Mesodermal cell (in vitro differentiated cells): ENCODE results near the gene ZNF765. TPM values are rescaled to one million over a fixed set of nuclear protein-coding genes. Genes with fewer than 3 reads are reported as not detected.
"Not testable (repeated sequence)": the region's sequence is repeated elsewhere in the genome, so short reads cannot be mapped to it uniquely, and the experiment has no call there.

ENCODE experiments used
- H3K27ac ChIP-seq: 2 replicates; pipeline ENCODE4 v1.7.0; 2013; ENCODE audit warnings: mild to moderate bottlenecking, low read depth, low read length, moderate library complexity; ENCODE audit not compliant: severe bottlenecking
- H3K36me3 ChIP-seq: 2 replicates; pipeline ENCODE4 v1.7.1; 2013; ENCODE audit warnings: mild to moderate bottlenecking, low read length, moderate library complexity; ENCODE audit not compliant: control insufficient read depth, insufficient read depth
- H3K4me1 ChIP-seq: one replicate; pipeline ENCODE4 v1.7.1; 2013; ENCODE audit warnings: mild to moderate bottlenecking, low read length; ENCODE audit not compliant: insufficient read depth, control insufficient read depth, poor library complexity, severe bottlenecking
- H3K4me3 ChIP-seq: 2 replicates; pipeline ENCODE4 v1.7.0; 2013; ENCODE audit warnings: low read length, control low read depth, mild to moderate bottlenecking; ENCODE audit not compliant: insufficient read depth, poor library complexity, severe bottlenecking; ENCODE audit errors: extremely low read depth
- H3K9me3 ChIP-seq: 2 replicates; pipeline ENCODE4 v1.7.1; 2013; ENCODE audit warnings: mild to moderate bottlenecking, low read length, moderate library complexity; ENCODE audit not compliant: control insufficient read depth
- WGBS, 2 experiments: methylation state at CpG; one replicate each; pipeline ENCODE4 v1.1.5; 2013; ENCODE audit warnings: missing lambda C conversion rate in 2 of 2; ENCODE audit not compliant: insufficient coverage in 2 of 2; 5-methylcytosine and 5-hydroxymethylcytosine counted together
- polyA plus RNA-seq, 2 experiments: library from polyadenylated mRNA; stranded (reverse); fragments of 50-300 nt; gene quantifications; one replicate each; pipeline ENCODE4 v1.2.3, GENCODE V29; 2013

ZNF765 gene
- polyA plus RNA-seq (2013, experiment 1 of 2) = 9.6 TPM
- polyA plus RNA-seq (2013, experiment 2 of 2) = 9.1 TPM

DNA sequence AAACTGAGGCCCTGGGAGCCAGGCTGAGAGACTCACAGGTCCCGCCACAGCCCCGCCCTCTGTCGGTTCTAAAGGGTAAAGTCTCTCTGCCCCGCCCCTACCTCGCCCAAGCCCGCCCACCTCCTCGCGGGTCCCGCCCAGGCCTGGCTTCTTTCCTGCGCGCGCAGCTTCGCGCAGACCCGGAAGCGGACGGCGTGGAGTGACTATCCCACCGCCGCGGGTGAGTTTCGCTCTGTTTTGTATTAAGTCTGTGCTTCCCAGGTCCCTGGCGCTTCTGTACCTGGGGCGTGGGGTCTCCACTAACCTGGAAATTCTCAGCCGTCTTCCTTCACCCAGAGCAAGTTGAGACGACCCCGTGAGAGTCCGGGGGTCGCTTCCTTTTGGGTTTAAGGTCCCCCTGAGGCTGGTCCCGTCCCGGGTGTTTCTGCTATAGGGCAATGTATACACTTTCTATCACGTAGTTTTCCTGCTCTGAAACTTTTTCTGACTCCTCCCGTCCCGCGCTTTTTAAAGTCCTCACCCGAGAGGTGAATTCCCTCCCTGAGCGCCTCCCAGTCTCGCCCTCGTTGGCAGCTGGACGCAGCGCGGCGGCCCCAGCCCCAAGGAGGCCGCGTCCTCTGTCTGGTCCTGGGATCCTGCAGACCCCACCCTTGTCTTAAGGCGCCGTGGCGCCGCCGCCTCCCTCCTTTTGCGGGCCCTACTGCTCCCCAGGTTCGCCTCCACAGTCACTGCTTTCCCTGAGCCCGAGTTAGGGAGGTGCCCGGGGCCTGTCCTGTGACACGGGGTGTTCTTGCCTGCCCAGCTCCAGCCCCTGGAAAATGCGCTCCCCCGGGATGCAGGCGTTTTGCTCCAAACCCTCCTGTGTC lies at the start of gene ZNF765:
ZNF765 (plus strand) TSS at position 176 of the 866 bp plus-strand sequence. CDS start 2,867 bp downstream, outside the sequence.
- Histone ChIP-seq H3K27ac (peak within 1 kb of the TSS; percentile 96), H3K4me1 (peaks cover 8% of the 10 kb centered on the region), H3K4me3 (peak within 1 kb of the TSS; percentile 77), H3K36me3 (peaks cover 26% of the 10 kb centered on the region), H3K9me3 (peaks cover 6% of the 10 kb centered on the region)
- 0% methylated on average over 35 to 48 of the region's 58 CpGs for WGBS, 2 experiments

DNA sequence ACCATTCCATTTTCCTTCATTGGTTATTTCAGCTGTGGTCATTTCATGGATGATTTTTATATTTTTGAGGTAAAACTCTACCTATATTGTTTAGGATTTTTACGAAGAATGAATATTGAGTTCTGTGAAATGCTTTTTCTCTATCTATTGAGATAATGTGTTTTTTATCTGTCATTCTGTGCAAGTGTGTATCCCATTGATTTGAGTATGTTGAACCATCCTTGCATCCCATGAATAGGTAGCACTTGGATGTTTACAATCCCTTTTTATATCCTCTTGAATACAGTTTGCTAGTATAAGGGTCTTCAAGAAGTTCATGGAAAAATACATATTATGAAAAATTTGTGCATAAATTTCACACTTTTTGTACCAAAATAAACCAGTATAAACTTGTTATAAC lies 39.2 kb upstream of the ZNF765 start:
- H3K27ac ChIP-seq = no peak overlapping the region
- no CpG with 5 or more reads among the region's 1 CpG for WGBS, 2 experiments
- peaks cover 60% of the 10 kb centered on the region for H3K9me3 ChIP-seq
- no peak overlapping the region for H3K4me3 ChIP-seq
- no peaks in the 10 kb centered on the region for H3K4me1 ChIP-seq
- peaks cover 42% of the 10 kb centered on the region for H3K36me3 ChIP-seq

DNA sequence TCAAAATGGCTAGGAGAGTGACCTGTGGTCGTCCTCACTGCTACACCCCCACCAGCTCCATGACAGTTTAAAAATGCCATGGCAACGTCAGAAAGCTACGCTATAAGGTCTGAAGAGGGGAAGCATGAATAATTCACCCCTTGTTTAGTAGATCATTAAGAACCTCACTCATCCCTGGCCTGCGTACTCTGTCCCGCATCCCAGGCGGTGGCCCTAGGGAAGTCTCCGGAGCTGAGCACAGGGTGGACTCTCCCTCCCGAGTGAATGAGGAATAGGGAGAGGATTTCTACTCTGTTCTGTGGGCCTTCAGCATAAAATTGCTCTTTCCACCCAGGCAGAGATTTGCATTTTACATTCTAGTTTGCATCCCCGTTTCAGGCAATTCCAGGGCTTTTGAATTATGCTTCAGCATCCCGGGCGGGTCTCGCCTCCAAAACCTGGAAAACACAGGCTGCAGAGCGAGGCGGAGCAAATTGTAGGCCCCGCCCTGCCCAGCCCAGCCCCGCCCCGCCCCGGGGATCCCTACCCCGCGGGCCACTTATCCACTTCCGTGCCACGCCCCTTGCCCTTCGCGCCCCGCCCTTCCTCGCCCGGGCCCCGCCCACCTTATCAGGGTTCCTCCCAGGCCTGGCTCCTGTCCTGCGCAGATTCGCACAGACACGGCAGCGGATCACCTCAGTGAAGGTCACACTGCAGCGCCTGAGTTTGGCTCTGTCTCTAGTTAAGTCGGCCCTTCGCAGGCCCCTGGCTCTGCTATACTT lies 36.9 kb upstream of the ZNF765 start:
- H3K9me3 ChIP-seq = peaks cover 40% of the 10 kb centered on the region
- no peak overlapping the region for H3K27ac ChIP-seq
- no peaks in the 10 kb centered on the region for H3K4me1 ChIP-seq
- no peak overlapping the region for H3K4me3 ChIP-seq
- 92 to 96% methylated on average over 19 to 25 of the region's 35 CpGs for WGBS, 2 experiments
- peaks cover 19% of the 10 kb centered on the region for H3K36me3 ChIP-seq

DNA sequence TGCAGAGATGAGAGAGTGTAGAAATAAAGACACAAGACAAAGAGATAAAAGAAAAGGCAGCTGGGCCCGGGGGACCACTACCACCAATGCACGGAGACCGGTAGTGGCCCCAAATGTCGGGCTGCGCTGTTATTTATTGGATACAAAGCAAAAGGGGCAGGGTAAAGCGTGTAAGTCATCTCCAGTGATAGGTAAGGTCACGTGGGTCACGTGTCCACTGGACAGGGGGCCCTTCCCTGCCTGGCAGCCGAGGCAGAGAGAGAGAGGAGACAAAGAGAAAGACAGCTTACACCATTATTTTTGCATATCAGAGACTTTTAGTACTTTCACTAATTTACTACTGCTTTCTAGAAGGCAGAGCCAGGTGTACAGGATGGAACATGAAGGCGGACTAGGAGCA lies 34.9 kb upstream of the ZNF765 start:
- not testable (repeated sequence) for H3K4me1 ChIP-seq, H3K36me3 ChIP-seq, H3K27ac ChIP-seq, H3K4me3 ChIP-seq
- peaks cover 20% of the 10 kb centered on the region for H3K9me3 ChIP-seq
- WGBS, 2 experiments = 92% methylated on average over 5 of the region's 10 CpGs; no CpG with 5 or more reads in 1 of the 2 experiments

DNA sequence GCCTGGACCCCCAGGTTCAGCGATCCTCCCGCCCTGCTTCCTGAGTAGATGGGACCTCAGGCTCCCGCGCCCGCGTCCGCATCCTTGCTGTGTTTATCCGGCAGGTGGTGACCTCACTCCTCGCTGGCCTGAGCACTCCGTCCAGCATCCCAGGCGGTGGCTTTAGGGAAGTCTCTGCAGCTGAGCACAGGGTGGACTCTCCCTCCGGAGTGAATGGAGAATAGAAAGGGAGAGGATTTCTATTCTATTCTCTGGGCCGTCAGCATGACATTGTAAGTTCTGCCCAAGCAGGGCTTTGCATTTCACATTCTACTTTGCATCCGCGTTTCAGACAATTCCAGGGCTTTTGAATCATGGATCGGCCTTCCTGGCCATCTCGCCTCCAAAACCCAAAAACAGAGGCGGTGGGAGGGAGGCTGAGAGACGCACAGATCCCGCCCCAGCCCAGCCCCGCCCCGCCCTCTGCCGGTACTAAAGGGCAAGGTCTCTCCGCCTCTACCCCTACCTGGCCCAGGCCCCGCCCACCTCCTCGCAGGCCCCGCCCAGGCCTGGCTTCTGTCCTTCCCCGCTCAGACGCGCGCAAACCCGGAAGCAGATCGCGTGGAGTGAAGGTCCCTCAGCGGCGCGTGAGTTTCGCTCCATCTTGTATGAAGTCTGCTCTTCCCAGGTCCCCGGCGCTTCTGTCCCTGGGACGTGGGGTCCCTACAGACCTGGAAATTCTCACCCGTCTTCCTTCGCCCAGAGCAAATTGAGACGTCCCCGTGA lies 29.6 kb upstream of the ZNF765 start, which contains the start of gene ZNF525:
ZNF525 (plus strand) TSS at position 572 of the 765 bp plus-strand sequence. CDS start 6,577 bp downstream, outside the sequence.
- Histone ChIP-seq H3K27ac (no peak within 1 kb of the TSS), H3K9me3 (no peaks in the 10 kb centered on the region), H3K4me3 (peak within 1 kb of the TSS; percentile 75), H3K4me1 (peaks cover 4% of the 10 kb centered on the region), H3K36me3 (no peaks in the 10 kb centered on the region)
- 2 to 3% methylated on average over 33 to 34 of the region's 45 CpGs for WGBS, 2 experiments

DNA sequence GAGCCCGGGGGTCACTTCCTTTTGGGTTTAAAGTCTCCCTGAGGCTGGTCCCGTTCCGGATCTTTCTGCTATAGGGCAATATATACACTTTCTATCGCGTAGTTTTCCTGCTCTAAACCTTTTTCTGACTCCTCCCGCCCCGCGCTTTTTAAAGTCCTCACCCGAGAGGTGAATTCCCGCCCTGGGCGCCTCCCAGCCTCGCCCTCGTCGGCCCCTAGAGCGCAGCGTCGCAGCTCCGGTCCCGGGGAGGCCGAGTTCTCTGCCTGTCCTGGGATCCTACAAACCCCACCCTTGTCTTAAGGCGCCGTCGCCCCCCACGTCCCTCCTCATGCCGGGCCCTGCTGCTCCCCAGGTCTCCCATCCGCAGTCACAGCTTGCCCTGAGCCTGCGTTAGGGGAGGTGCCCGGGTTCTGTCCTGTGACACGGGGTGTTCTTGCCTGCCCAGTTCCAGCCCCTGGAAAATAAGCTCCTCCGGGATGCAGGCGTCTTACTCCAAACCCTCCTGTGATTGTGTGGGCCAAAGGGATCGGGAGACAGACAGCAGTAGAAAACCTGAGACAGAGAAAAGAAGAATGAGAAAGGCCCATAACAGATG lies 29.0 kb upstream of the ZNF765 start:
- Histone ChIP-seq H3K4me1 (peaks cover 4% of the 10 kb centered on the region), H3K9me3 (no peaks in the 10 kb centered on the region), H3K27ac (no peak overlapping the region), H3K4me3 (peak overlapping the region; percentile 75), H3K36me3 (no peaks in the 10 kb centered on the region)
- 0% methylated on average over 20 to 26 of the region's 32 CpGs for WGBS, 2 experiments

DNA sequence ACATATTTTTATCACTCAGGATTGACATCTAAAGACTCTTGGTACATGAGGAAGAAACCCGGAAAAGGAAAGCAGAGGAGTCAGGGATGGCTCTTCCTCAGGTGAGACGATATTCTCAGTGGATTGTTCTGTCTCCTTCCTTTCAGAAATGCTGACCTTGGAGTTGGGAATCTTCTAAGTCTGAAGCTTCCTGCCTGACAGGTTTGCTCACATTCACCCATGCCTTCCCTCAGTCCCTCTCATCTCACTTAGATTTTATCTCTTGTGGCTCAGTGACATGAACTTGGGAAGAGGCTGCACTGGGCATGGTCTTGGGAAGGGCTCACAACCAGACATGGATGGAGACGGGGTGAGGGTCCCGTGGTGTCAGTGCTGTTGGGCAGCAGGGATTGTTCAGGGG lies 22.8 kb upstream of the ZNF765 start:
- Histone ChIP-seq H3K9me3 (peaks cover 4% of the 10 kb centered on the region), H3K27ac (no peak overlapping the region), H3K4me1 (peaks cover 1% of the 10 kb centered on the region), H3K36me3 (peaks cover 37% of the 10 kb centered on the region), H3K4me3 (no peak overlapping the region)
- WGBS, 2 experiments = 80 to 92% methylated on average over 4 of the region's 4 CpGs

DNA sequence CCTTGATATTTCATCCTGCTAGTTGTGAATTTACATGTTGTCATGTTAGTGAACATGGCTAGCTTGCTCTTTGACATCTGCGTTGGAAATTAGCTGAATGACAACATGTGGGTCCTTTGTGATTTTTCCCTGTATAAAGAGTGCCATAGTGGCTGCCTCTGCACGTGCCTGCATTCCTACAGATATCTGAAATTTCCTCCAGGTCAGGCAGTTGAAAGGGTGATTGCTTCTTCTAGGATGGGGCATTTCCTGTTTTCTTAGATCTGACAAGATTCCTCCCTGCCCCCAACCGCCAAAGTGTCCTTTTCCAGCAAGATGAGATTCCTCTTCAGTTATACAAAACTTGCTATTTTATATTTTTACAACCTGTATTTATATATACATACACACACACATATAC lies 20.7 kb upstream of the ZNF765 start:
- 57 to 77% methylated on average over 1 to 2 of the region's 3 CpGs for WGBS, 2 experiments

DNA sequence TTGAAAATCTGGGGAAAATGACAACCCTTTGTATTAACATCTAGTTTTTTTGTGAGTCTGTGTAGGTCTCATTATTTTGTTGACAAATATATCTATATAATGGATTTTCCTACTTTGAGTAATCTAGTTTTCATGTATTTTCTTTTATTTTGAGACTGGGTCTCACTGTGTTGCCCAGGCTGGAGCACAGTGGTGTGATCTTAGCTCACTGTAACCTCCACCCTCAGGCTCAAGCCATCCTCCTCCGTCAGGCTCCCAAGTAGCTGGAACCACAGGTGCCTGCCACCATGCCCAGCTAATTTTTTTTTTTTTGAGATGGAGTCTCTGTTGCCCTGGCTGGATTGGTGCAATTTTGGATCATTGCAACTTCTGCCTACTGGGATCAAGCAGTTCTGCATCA lies 20.2 kb upstream of the ZNF765 start:
- H3K27ac ChIP-seq = no peak overlapping the region
- H3K36me3 ChIP-seq = peaks cover 62% of the 10 kb centered on the region
- WGBS, 2 experiments = 100% methylated on average over 1 of the region's 1 CpG; no CpG with 5 or more reads in 1 of the 2 experiments

More for the DNA sequence above, 20.7 kb upstream of the ZNF765 start:
- Histone ChIP-seq H3K4me3 (no peak overlapping the region), H3K36me3 (peaks cover 57% of the 10 kb centered on the region), H3K9me3 (peaks cover 4% of the 10 kb centered on the region), H3K4me1 (no peaks in the 10 kb centered on the region), H3K27ac (no peak overlapping the region)

DNA sequence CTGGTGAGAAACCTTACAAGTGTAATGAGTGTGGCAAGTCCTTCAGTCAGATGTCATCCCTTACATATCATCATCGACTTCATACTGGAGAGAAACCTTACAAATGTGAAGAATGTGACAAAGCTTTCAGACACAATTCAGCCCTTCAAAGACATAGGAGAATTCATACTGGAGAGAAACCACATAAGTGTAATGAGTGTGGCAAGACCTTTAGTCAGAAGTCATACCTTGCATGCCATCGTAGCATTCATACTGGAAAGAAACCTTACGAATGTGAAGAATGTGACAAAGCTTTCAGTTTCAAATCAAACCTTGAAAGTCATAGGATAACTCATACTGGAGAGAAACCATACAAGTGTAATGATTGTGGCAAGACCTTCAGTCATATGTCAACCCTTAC lies 13.6 kb upstream of the ZNF765 start:
- H3K9me3 ChIP-seq = peaks cover 54% of the 10 kb centered on the region
- no peaks in the 10 kb centered on the region for H3K4me1 ChIP-seq
- no peak overlapping the region for H3K27ac ChIP-seq
- peaks cover 81% of the 10 kb centered on the region for H3K36me3 ChIP-seq
- WGBS, 2 experiments = 95% methylated on average over 2 of the region's 3 CpGs; no CpG with 5 or more reads in 1 of the 2 experiments
- no peak overlapping the region for H3K4me3 ChIP-seq

More for the DNA sequence above, 20.2 kb upstream of the ZNF765 start:
- Histone ChIP-seq H3K4me3 (no peak overlapping the region), H3K4me1 (no peaks in the 10 kb centered on the region), H3K9me3 (peaks cover 4% of the 10 kb centered on the region)
